Spinal cord (tissue), 10 donors: Measurements from ENCODE around the gene ASB9. TPM values are rescaled to one million over a fixed set of nuclear protein-coding genes. Genes with fewer than 3 reads are reported as not detected.

ENCODE experiments used
- DNase-seq, 6 donors: peaks; one replicate each; pipeline versions ENCODE4 v3.0.0 to v3.0.0-alpha.2; 2013 to 2015; ENCODE audit warnings: low spot score in 6 of 6, low read depth in 4 of 6
- H3K27ac ChIP-seq: one replicate; pipeline ENCODE4 v1.5.1; 2013; ENCODE audit warnings: low read depth, low read length, control low read depth
- H3K27me3 ChIP-seq: one replicate; pipeline ENCODE4 v1.6.1; 2013; ENCODE audit warnings: low read length; ENCODE audit not compliant: control insufficient read depth, insufficient read depth
- H3K36me3 ChIP-seq: one replicate; pipeline ENCODE4 v1.6.1; 2013; ENCODE audit warnings: low read length; ENCODE audit not compliant: control insufficient read depth, insufficient read depth
- H3K4me1 ChIP-seq: one replicate; pipeline ENCODE4 v1.6.1; 2013; ENCODE audit warnings: low read length; ENCODE audit not compliant: control insufficient read depth, insufficient read depth
- H3K4me3 ChIP-seq: one replicate; pipeline ENCODE4 v1.5.1; 2013; ENCODE audit warnings: low read depth, low read length, control low read depth
- H3K9me3 ChIP-seq: one replicate; pipeline ENCODE4 v1.6.1; 2013; ENCODE audit warnings: low read length; ENCODE audit not compliant: control insufficient read depth, insufficient read depth
- WGBS: methylation state at CpG from one replicate; pipeline ENCODE4 v1.1.5; 2013; ENCODE audit warnings: missing lambda C conversion rate; ENCODE audit not compliant: insufficient coverage; 5-methylcytosine and 5-hydroxymethylcytosine counted together
- polyA plus RNA-seq, 2 donors: library from polyadenylated mRNA; unstranded; fragments of 120-200 nt; gene quantifications; one replicate each; pipeline ENCODE4 v1.2.1, GENCODE V29; 2013; ENCODE audit not compliant: insufficient read length in 2 of 2
- total RNA-seq, 2 donors: library from RNA; depleted of rRNA in 1 of 2; stranded (reverse); fragments of 120-200 nt in 1 of 2; fragments of >200 nt in 1 of 2; gene quantifications; one replicate each; pipeline versions ENCODE4 v1.2.3 to v1.2.4, GENCODE V29; 2013 to 2014
- donor health status: healthy.

The ASB9 gene
- total and polyA plus RNA-seq, 4 donors: 1.4 to 7.9 (median 2.4) TPM

DNA sequence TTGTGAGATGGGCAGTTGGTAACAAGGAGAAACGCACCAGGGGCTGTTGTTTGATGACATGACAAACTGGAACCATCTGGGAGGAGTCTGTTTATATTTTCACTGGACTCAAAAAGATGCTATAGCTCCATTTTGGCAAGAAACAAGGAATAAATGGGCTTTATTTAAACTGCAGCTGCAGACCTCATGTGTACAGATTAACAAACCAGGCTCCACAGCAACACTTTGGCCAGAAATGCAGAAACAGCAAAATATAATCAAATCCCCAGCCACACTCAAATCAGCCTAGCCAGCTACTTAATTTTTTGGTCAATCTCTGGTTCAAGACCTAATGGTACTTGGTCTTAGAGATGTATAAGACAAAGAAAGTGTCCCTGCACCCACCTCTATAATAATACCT is 52.7 kb downstream of the ASB9 start:
- H3K4me3 ChIP-seq: no peak overlapping the region
- no peak overlapping the region for H3K27ac ChIP-seq
- H3K27me3 ChIP-seq: peaks cover 16% of the 10 kb centered on the region
- no peaks in the 10 kb centered on the region for H3K9me3 ChIP-seq
- 27% methylated on average over 1 of the region's 1 CpG for WGBS
- DNase-seq: no peak
- H3K36me3 ChIP-seq: no peaks in the 10 kb centered on the region
- no peaks in the 10 kb centered on the region for H3K4me1 ChIP-seq

DNA sequence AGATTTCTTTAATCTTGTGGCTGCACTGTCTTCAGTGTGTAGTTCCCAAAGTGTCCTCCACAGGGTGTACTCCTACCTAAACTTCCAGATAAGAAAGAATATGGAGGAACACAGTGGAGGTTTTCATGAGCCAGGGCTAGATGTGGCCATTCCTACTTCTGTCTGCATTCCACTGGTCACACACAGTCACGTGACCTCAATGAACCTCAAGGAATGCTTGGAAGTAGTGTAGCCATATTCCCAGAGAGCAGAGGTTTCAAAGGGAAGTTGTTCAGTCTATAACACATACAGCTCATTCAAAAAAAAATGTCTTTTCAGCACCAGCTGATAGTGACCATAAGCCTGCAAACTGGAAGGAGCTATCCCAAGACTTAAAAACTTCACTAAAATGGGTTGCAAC is 53.6 kb downstream of the ASB9 start:
- H3K27me3 ChIP-seq: peaks cover 16% of the 10 kb centered on the region
- H3K9me3 ChIP-seq: no peaks in the 10 kb centered on the region
- H3K36me3 ChIP-seq: no peaks in the 10 kb centered on the region

DNA sequence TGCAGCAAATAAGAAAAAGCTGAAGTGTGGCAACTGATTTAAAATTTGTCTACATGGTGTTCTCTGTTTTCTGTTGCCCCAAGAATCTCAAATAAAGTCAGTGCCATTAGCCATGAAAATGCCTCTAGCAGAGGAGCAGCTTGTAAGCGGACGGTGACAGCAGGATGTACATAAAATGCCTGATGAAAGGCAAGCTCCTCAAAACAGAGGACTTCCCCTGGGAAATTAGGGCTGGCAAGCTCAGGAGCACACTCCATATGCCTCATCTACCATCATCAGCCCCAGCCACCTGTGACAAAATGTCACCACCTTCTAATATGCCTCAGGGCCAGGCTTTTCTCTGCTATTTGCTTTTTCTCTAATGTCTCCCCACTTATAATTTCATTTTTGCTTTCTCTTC is 54.5 kb downstream of the ASB9 start:
- Histone ChIP-seq H3K27ac (no peak overlapping the region), H3K4me3 (no peak overlapping the region), H3K9me3 (no peaks in the 10 kb centered on the region), H3K36me3 (no peaks in the 10 kb centered on the region), H3K27me3 (peaks cover 13% of the 10 kb centered on the region), H3K4me1 (no peaks in the 10 kb centered on the region)
- 90% methylated on average over 2 of the region's 2 CpGs for WGBS
- DNase-seq: peak in 1 of 6 donors; percentile 62

More for the DNA sequence above, 53.6 kb downstream of the ASB9 start:
- no peak overlapping the region for H3K4me3 ChIP-seq
- H3K27ac ChIP-seq: no peak overlapping the region
- no peaks in the 10 kb centered on the region for H3K4me1 ChIP-seq
- WGBS: no CpG with 5 or more reads among the region's 1 CpG
- no peak for DNase-seq

DNA sequence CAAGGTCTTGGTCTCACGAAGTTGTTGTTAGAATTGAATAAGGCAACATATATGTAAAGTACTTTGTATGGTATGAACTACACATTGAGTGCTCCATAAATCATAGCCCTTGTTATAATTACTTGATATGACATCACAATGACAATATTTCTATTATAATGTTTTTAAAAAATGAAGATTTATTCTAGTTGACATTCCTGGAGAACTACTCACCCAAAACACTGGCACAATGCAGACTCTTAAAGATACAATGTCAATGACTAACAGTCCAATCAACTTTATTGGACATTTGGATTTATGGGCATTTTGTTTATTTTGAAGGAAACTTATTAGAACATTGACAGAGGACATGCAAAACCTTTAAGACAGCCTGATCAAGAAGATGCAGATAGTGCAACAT is 55.3 kb downstream of the ASB9 start:
- Histone ChIP-seq H3K36me3 (no peaks in the 10 kb centered on the region), H3K4me1 (no peaks in the 10 kb centered on the region), H3K27me3 (peaks cover 8% of the 10 kb centered on the region), H3K4me3 (no peak overlapping the region), H3K27ac (no peak overlapping the region), H3K9me3 (no peaks in the 10 kb centered on the region)
- no CpG with 5 or more reads among the region's 1 CpG for WGBS
- no peak for DNase-seq

DNA sequence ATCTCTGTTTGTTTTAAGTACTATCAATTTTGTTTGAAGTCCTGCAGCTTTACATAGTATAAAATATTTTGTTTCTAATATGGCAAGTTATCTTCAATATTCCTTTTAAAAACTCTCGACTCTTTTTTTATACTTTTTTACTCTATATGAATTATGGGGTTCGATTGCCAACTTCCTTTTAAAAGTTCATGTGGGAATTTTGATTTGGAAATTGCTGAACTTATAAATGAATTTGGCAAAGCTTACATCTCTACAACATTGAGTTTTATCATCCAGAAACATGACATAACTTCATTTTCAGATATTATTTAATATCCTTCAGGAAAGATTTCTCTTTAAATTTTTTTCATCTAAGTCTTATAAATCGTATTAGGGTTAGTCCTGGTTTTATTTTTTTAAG is 60.8 kb downstream of the ASB9 start:
- peaks cover under 1% of the 10 kb centered on the region for H3K27me3 ChIP-seq
- no peak for DNase-seq
- H3K36me3 ChIP-seq: no peaks in the 10 kb centered on the region
- H3K27ac ChIP-seq: no peak overlapping the region
- no peak overlapping the region for H3K4me3 ChIP-seq
- no CpG with 5 or more reads among the region's 3 CpGs for WGBS
- no peaks in the 10 kb centered on the region for H3K4me1 ChIP-seq
- H3K9me3 ChIP-seq: no peaks in the 10 kb centered on the region

DNA sequence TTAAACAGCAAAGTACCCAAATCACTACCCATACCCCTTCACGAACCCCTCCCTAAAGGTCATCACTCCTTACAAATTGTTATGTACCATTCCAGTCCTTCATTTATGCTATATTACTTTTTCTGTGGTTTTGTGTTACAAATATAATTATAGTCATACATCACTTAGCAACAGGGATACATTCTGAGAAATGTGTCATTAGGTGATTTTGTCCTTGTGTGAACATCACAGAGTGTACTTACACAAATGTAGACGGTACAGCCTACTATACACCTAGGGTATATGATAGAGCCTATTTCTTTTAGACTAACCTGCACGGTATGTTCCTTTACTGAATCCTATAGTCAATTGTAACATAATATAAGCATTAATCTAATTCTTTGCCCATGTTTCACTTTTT is 61.9 kb downstream of the ASB9 start:
- no peak for DNase-seq
- Histone ChIP-seq H3K4me3 (no peak overlapping the region), H3K4me1 (no peaks in the 10 kb centered on the region), H3K27ac (no peak overlapping the region), H3K9me3 (no peaks in the 10 kb centered on the region), H3K27me3 (no peaks in the 10 kb centered on the region), H3K36me3 (no peaks in the 10 kb centered on the region)
- WGBS: no CpG with 5 or more reads among the region's 3 CpGs

DNA sequence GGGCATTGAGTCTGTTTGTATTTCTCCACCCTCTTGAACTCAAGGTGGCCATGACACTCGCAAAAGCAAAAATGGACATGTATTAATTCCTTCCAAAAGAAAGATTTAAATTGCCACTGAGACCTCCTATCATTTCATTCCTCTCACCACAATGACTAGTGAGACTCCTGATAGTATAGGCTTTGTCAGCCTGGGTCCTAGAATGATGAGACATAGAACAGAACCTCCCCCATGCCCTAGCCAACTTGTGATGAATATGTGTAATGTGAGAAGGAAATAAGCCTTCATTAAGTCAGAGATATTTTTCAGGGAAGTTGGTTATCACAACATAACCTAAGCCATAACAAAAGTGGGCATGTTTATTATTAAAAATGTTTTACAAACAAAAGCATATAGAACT is 62.5 kb downstream of the ASB9 start:
- DNase-seq: no peak
- WGBS: no CpG with 5 or more reads among the region's 1 CpG
- H3K27me3 ChIP-seq: no peaks in the 10 kb centered on the region
- no peaks in the 10 kb centered on the region for H3K4me1 ChIP-seq
- no peak overlapping the region for H3K4me3 ChIP-seq
- no peaks in the 10 kb centered on the region for H3K36me3 ChIP-seq
- H3K27ac ChIP-seq: no peak overlapping the region
- H3K9me3 ChIP-seq: no peaks in the 10 kb centered on the region

DNA sequence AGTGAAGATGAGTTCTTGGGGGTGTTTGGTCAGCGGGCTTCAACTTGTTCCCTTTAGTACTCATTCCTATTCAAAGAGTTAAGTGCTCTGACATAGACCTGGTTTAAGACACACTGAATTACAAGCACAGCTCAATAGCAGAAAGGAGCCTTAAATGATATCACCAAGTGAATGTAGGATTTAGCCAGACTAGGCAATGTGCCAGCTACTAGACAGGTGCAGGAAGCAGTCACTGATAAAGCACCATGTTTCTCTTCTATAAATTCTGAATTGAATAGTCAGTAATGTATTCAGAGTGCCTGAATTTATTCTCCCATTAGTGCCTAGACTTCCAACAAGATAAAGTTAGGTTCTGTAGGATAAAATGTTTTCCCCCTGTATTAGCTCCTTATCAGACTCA is 63.6 kb downstream of the ASB9 start:
- WGBS: no CpG with 5 or more reads among the region's 1 CpG
- no peak overlapping the region for H3K4me3 ChIP-seq
- H3K27me3 ChIP-seq: peaks cover 4% of the 10 kb centered on the region
- H3K27ac ChIP-seq: no peak overlapping the region
- DNase-seq: peak in 1 of 6 donors; percentile 26
- H3K36me3 ChIP-seq: no peaks in the 10 kb centered on the region
- no peaks in the 10 kb centered on the region for H3K4me1 ChIP-seq
- no peaks in the 10 kb centered on the region for H3K9me3 ChIP-seq

DNA sequence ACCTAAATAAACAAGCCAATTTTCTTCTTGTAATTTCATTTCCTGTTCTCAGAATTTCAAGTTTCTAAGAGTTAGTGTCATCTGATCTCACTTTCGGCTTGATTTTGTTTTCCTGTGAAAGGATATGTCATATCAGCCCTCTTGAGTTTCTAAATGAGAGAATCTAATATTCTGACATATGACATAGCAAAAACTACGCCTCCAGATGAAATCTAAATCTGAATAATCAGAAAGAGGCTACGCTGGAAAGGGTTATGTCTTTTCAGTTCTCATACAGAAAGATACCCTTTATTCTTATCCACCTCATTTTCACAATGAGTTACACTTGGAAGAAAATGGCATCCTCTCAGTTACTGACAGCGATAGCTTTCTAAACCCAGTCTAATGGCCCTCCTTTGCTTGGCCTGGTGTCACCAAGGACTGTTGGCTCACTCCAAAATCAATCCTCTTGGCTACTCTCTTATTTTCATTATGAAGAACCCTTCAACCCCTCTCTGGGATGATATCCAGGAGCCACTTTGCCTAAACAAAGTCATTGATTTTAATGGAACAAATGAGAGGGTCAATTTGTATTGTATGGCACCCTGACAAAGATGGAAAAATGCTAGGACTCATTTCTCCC is 65.6 kb downstream of the ASB9 start:
- no peak overlapping the region for H3K27ac ChIP-seq
- H3K9me3 ChIP-seq: no peaks in the 10 kb centered on the region
- no peak overlapping the region for H3K4me3 ChIP-seq
- peaks cover 12% of the 10 kb centered on the region for H3K27me3 ChIP-seq
- 89% methylated on average over 1 of the region's 4 CpGs for WGBS
- no peaks in the 10 kb centered on the region for H3K4me1 ChIP-seq
- no peak for DNase-seq
- no peaks in the 10 kb centered on the region for H3K36me3 ChIP-seq

DNA sequence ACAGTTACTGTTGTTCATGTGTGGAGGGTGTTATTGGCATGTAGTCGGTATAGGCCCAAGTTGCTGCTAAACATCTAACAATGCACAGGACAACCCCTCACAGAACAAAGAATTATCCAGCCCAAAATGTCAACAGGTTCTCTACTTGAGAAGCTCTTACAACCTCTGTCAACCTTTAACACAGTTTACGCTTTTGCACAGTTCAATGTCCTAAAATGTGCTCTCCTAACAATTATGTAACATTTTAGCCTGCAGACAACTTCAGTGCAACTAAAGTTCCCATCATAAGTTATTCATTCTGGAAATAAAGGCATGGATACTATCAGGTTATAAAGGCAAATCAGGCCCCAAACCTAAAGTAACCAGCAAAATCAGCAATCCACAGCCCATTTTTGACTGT is 66.2 kb downstream of the ASB9 start:
- no peaks in the 10 kb centered on the region for H3K9me3 ChIP-seq
- WGBS: no CpG with 5 or more reads among the region's 2 CpGs
- DNase-seq: no peak

More for the DNA sequence above, 66.2 kb downstream of the ASB9 start:
- H3K4me3 ChIP-seq: no peak overlapping the region
- H3K4me1 ChIP-seq: no peaks in the 10 kb centered on the region
- H3K27me3 ChIP-seq: peaks cover 12% of the 10 kb centered on the region
- no peaks in the 10 kb centered on the region for H3K36me3 ChIP-seq
- H3K27ac ChIP-seq: no peak overlapping the region
